Measurements from ENCODE around the gene VAV3. TPM values are rescaled to one million over a fixed set of nuclear protein-coding genes. Genes with fewer than 3 reads are reported as not detected.

VAV3 gene
- total RNA-seq, 1 experiment from 2014 or later, result 38.2 TPM

DNA sequence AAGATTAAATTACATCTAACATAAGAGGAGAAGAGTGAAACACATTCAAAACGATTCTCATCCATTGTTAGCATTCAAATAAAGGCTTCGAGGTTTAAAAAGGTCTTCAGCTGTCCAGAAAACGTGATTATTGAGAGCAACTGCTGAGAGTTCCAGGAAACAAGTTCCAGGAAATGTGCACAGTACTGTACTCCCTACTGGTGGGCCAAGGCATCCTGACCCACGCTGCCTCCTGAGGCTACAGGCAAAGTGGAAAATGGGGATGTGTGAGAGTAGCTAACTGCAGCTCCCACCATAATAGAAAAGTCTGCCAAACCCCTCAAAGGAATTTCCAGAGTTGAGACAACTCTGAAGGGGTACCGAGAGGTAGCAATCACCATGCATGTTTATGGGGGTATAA is 2.0 kb downstream of the VAV3 start:
- H3K9me3 Mint-ChIP-seq (ENCODE audit: low read depth, unreplicated experiment), result peaks cover 4% of the 10 kb centered on the region
- peaks cover 7% of the 10 kb centered on the region for H3K36me3 Mint-ChIP-seq (ENCODE audit: insufficient read depth, unreplicated experiment)
- BruUV-seq (replicated peaks), result no TSS peak
- no peak for DNase-seq
- H3K4me3 Mint-ChIP-seq (ENCODE audit: low read depth, unreplicated experiment), result no peak overlapping the region
- peaks cover 48% of the 10 kb centered on the region for H3K27me3 Mint-ChIP-seq (ENCODE audit: unreplicated experiment)
- H3K27ac Mint-ChIP-seq (ENCODE audit: unreplicated experiment), result no peak overlapping the region
- H3K4me1 Mint-ChIP-seq (ENCODE audit: low read depth, unreplicated experiment), result no peaks in the 10 kb centered on the region
- TF ChIP-seq, protein P1, sequence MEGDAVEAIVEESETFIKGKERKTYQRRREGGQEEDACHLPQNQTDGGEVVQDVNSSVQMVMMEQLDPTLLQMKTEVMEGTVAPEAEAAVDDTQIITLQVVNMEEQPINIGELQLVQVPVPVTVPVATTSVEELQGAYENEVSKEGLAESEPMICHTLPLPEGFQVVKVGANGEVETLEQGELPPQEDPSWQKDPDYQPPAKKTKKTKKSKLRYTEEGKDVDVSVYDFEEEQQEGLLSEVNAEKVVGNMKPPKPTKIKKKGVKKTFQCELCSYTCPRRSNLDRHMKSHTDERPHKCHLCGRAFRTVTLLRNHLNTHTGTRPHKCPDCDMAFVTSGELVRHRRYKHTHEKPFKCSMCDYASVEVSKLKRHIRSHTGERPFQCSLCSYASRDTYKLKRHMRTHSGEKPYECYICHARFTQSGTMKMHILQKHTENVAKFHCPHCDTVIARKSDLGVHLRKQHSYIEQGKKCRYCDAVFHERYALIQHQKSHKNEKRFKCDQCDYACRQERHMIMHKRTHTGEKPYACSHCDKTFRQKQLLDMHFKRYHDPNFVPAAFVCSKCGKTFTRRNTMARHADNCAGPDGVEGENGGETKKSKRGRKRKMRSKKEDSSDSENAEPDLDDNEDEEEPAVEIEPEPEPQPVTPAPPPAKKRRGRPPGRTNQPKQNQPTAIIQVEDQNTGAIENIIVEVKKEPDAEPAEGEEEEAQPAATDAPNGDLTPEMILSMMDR (IDR thresholded peaks at IDR 0.05; ENCODE audit: unreplicated experiment), result no peak
- intact Hi-C loops (cut with micrococcal nuclease; ENCODE audit: unreplicated experiment), result no loop called here
- CTCF ChIA-PET, result no interaction called here

DNA sequence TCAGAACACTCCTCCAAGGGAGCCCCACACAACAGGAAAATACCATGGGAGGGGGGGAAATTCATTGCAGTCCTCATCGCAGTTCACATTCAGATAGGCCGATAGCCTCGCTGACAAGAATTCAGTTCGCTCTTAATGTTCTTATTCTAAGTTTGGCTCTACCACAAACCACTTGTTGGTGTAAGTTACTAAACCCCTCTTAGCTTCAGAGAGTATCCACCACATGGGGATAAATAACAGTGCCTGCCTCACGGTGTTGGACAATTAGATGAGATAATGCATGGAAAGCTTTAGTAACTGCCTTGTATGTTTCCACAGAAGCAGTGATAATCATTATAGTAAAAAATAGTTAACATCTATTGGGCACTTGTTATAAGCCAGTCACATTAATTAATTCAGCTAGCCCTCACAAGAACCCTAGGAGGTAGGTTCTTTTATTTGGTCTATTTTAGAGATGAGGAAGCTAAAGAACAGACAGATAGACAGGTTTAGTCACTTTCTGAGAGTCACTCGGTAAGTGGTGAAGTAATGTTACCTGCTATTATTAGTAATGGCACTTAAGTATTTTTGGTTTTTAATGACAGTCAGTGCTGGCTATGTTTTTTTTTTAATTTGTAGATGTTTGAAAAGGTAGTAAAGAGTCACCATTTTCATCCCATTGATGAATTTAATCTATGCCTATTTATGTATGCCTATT is 10.1 kb downstream of the VAV3 start:
- Mint-ChIP-seq H3K4me3 (ENCODE audit: low read depth, unreplicated experiment) (no peak overlapping the region), H3K27ac (ENCODE audit: unreplicated experiment) (no peak overlapping the region), H3K9me3 (ENCODE audit: low read depth, unreplicated experiment) (peaks cover 4% of the 10 kb centered on the region), H3K36me3 (ENCODE audit: insufficient read depth, unreplicated experiment) (no peaks in the 10 kb centered on the region), H3K27me3 (ENCODE audit: unreplicated experiment) (peaks cover 32% of the 10 kb centered on the region), H3K4me1 (ENCODE audit: low read depth, unreplicated experiment) (no peaks in the 10 kb centered on the region)
- no TSS peak for BruUV-seq (replicated peaks)
- intact Hi-C loops (cut with micrococcal nuclease; ENCODE audit: unreplicated experiment), result no loop called here
- TF ChIP-seq, protein P1 (IDR thresholded peaks at IDR 0.05; ENCODE audit: unreplicated experiment), result no peak
- DNase-seq, result no peak
- CTCF ChIA-PET, result no interaction called here

DNA sequence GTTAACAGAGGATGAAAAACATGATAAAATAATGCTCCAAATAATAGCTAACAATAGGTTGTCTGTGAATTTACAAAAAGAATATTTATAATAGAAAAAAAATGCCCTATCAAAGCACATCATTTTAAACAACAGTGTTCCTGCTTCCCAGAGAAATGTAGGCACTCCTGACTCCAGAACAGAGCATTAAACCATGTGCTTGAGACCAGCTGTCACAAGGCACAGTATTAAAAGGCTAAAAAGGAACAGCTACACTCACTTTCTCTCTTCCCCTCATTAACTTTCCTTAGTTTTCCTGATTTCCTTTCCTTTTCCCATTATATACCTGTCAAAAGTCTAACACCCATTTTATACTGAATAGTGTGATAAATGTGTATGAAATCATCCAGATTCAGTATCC is 10.9 kb downstream of the VAV3 start:
- TF ChIP-seq, protein P1 (IDR thresholded peaks at IDR 0.05; ENCODE audit: unreplicated experiment), result no peak
- no peaks in the 10 kb centered on the region for H3K36me3 Mint-ChIP-seq (ENCODE audit: insufficient read depth, unreplicated experiment)
- H3K4me1 Mint-ChIP-seq (ENCODE audit: low read depth, unreplicated experiment), result no peaks in the 10 kb centered on the region
- DNase-seq, result no peak
- no TSS peak for BruUV-seq (replicated peaks)
- intact Hi-C loops (cut with micrococcal nuclease; ENCODE audit: unreplicated experiment), result no loop called here
- H3K9me3 Mint-ChIP-seq (ENCODE audit: low read depth, unreplicated experiment), result no peaks in the 10 kb centered on the region
- CTCF ChIA-PET, result interaction anchor here (0.7 kb wide), 1 partner anchor 265 kb away, joined by 3 read pairs; no protein-coding TSS in a partner anchor
- no peak overlapping the region for H3K4me3 Mint-ChIP-seq (ENCODE audit: low read depth, unreplicated experiment)
- H3K27ac Mint-ChIP-seq (ENCODE audit: unreplicated experiment), result no peak overlapping the region
- H3K27me3 Mint-ChIP-seq (ENCODE audit: unreplicated experiment), result peaks cover 27% of the 10 kb centered on the region

DNA sequence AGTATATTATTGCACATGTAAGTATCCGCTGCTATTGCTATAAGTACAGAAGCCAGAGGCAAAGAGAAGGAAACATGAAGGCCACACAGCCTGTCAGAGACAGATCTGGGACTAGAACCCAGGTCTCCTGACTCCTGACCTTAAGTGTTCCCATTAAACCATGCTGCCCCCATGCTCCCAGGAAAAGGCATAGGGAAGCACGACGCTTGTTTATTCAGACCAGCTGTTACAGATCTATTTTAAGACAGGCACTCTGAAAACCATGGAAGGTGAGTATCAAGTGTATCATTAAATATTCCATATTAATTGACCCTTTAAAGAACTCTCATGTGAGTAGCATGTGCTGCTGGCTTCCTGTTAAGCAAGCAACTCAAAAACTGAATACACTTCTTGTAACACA is 11.4 kb downstream of the VAV3 start:
- Mint-ChIP-seq H3K27me3 (ENCODE audit: unreplicated experiment) (peaks cover 23% of the 10 kb centered on the region), H3K4me3 (ENCODE audit: low read depth, unreplicated experiment) (no peak overlapping the region), H3K36me3 (ENCODE audit: insufficient read depth, unreplicated experiment) (no peaks in the 10 kb centered on the region), H3K27ac (ENCODE audit: unreplicated experiment) (no peak overlapping the region), H3K9me3 (ENCODE audit: low read depth, unreplicated experiment) (no peaks in the 10 kb centered on the region), H3K4me1 (ENCODE audit: low read depth, unreplicated experiment) (no peaks in the 10 kb centered on the region)
- intact Hi-C loops (cut with micrococcal nuclease; ENCODE audit: unreplicated experiment), result no loop called here
- CTCF ChIA-PET, result interaction anchor here (0.7 kb wide), 1 partner anchor 264 kb away, joined by 3 read pairs; no protein-coding TSS in a partner anchor
- no TSS peak for BruUV-seq (replicated peaks)
- no peak for DNase-seq
- TF ChIP-seq, protein P1 (IDR thresholded peaks at IDR 0.05; ENCODE audit: unreplicated experiment), result no peak

Data from Calu3 (cell line).